Muscle of back (tissue), 11 donors: Measurements from ENCODE around the gene HS3ST5. TPM values are rescaled to one million over a fixed set of nuclear protein-coding genes. Genes with fewer than 3 reads are reported as not detected.
"Not testable (repeated sequence)": the region's sequence is repeated elsewhere in the genome, so short reads cannot be mapped to it uniquely, and the experiment has no call there.

Experiments
- DNase-seq, 3 donors: peaks; one replicate each; pipeline versions ENCODE4 v3.0.0 to v3.0.0-alpha.2; 2013
- polyA plus RNA-seq, 10 donors: library from polyadenylated mRNA; unstranded; fragments of 120-200 nt; gene quantifications; one replicate each; pipeline ENCODE4 v1.2.1, GENCODE V29; 2013; ENCODE audit not compliant: insufficient read length in 10 of 10

HS3ST5 gene
- polyA plus RNA-seq, 10 donors: 0.29 to 1.7 (median 1.2) TPM

- no peak for DNase-seq
Observed at GRCh38 chr6:114155763-114156162, 187.1 kb downstream of the HS3ST5 start.

DNA sequence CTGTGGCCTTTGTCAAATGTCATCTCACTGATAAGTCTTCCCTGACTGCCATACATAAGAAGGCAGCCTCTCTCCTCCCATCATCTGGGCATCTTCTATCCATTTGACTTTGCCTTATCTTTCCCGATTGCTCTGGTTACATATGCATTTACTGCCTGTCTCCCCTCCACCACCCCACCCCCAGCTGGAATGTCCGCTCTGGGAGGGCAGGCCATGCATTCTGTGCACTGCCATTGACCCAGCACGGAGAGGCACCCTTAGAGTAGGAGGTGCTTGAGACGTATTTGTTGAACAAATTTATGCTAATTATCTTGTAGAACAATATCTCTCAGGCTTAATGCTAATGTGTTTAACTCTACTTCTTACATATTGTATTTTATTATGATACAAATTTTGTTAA is 188.0 kb downstream of the HS3ST5 start:
- no peak for DNase-seq

GRCh38 chr6:114153448-114153847 is 189.4 kb downstream of the HS3ST5 start:
- DNase-seq: no peak

DNA sequence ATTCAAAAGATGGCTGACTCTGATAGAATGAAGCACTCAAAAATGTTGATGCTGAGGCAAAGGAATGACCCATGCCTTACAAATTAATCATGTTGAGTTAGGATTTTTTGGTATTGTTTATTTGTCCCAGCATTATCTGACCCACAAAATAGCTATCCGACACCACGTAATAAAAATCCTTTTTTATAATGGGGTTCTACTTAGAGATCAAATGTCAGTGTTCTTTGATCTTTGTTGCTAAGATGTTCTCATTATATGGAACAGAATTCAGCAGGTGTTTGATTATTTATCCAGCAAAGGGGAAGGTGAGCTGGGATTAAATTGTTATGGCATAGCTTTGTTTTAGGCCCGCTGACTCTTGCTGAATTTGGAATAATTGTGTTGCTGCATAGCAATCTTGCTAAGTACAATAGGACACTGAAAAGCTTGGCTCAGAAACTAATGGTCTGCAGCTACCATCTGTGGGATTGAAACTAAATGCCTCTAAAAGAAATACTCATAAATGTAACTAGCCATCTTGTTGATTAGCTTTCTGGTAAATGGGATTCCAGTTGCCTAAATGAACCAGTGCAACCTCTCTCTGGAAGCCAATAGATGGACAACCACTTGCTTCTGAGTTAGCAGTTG is 191.6 kb downstream of the HS3ST5 start:
- no peak for DNase-seq

- DNase-seq: not testable (repeated sequence)
Observed at GRCh38 chr6:114149182-114149581, 193.6 kb downstream of the HS3ST5 start.

DNA sequence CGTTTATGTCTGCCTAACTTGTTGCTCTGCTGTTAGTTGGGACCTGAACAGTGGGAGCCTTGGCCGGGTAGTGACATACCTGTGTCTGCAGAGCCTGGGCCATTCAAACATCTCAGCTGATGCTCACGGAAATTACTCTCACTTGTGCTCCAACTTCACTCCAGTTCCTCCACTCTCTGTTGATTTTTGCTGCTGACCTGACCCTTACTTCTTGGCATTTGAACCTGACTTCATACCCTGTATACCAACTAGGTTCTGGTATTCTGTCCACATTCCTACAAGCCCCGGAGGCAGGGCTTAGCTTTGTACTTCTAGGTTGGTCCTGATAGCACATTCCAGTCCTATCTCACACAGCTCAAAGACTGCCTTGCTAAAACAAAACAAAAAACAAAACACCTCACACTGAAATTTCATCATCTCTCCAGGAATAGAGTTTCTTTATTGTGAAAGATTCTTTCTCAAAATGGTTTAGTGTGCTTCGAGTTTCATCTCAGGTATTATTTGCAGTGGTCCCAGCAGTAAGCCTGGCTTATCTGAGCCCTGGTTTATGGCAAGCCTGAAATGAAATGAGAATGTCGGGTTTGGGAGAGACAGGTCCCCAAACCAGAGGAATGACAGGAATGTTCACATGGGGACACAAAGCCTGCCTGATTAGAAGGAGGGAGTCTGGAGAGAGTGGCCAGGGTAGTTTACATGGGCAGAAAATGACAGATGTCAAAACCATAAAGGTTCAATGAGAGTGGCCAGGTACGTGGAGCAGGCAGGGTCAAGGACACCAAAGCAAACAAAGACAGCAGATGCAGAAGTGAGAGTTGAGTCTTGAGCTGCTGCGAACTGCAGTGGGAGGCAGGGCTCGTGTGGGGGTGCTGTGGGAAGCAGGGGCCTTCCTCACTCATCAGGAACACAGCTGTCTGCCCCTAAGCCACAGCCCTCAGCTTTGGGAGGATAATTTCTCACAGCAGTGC is 197.7 kb downstream of the HS3ST5 start:
- no peak for DNase-seq

DNA sequence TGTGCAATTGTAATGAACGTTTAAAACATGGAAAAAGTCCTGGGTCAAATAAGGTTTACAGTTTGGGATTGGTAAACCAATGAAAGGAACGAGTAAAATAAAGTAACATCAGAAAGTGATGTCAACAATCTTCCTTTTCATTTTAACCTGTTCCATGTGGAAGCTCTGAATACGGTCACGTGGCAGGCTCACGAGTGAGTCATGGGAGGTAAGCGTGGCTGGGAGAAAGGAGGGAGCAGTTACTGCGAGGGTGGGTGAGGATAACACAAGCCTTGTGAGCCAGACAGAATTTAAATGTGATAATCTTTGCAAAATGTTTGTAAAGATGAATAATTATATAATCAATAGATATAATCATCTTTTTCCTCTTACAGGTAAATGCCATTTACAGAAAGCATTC is 200.6 kb downstream of the HS3ST5 start:
- no peak for DNase-seq

GRCh38 chr6:114140416-114140815 is 202.4 kb downstream of the HS3ST5 start:
- DNase-seq: no peak

DNA sequence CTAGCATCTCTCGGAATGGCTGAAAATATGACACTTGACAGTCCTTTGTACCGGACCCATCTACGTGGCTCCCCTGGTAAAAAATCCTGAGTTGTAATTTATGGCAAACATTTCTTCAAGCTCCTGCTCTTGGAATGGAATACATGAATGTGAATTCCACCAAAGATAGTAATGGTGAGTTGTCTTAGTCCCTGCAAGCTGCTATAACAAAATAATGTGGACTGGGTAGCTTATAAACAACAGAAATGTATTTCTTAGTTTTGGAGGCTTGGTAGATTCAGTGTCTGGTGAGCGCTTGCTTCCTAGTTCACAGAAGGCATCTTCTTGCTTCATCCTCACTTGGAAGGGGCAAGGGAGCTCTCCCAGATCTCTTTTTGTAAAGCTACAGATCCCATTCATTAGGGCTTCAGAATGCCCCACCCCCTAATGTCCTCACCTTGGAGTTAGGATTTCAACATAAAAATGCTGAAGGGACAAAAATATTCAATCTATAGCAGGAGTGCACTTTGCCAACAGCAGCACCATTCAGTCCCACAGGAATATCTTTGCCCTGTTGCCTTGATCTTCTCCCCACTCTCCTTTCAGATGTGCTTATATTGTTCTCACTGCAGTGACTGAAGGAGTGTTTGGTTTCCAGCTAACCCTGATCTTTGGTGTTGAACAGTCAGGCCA is 204.1 kb downstream of the HS3ST5 start:
- no peak for DNase-seq

DNA sequence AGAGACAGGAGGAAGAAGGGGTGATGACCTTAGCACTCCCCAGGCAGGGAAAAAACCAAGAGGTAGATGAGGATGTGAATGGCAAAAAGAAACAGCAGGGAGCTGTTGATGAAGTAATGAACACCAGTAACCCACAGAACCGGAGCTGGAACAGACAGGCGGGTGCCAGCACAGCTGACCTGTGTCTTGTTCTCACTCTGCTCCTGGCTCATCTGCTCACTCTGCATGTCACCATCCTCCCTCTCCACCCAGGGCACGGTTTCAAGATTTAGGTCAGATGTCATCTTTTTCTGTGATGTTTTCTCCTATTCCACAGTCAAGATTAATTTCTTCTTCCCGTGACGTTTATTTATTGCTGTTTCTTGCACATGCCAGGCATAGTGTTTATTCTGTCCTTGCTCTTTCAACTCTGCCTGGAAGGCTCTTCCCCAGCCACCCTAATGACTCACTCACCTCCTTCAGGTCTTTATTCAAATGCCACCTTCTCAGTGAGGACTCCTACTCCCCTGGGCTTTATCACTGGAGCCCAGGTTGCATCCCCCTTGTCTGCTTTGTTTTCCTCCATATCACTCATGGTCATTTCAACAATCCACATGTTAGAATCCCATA is 207.4 kb downstream of the HS3ST5 start:
- no peak for DNase-seq

DNA sequence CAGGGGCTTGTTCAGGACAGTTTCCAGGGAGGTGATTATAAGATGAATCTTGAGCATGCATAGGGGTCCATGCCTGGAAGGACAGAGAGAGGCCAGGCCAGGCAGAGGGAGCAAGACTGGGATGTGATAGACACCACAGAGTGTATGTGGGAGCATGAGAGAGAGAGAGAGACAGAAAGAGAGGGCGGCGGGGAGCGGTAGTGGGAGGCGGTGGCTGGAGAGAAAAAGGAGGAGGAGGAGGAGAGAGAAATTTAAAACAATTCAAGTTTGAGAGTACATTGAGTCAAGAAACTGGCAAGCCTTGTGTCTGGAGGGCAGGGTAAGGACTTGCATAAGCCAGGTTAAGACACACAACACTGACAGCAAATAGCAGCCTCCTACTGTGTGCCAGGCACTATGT is 209.0 kb downstream of the HS3ST5 start:
- no peak for DNase-seq

GRCh38 chr6:114131945-114132344 is 210.9 kb downstream of the HS3ST5 start:
- DNase-seq: no peak

DNA sequence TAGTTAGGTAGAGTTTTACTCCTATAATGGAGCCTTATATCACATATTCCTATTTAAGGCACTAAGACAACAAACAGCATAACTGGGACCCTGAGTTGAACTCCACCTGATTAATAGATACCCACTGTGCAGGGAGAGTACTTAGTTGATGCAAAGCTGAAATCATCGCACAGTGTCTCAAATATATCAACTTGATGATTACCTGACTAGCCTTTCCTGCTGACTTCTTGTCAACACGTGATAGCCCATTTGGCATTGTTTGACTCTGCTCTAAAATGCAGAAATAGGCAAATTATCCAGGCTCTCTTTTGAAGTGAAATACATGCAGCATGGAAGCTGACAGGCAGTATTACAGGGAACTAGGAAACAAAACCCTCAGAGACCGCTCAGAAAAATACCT is 217.2 kb downstream of the HS3ST5 start:
- no peak for DNase-seq

DNA sequence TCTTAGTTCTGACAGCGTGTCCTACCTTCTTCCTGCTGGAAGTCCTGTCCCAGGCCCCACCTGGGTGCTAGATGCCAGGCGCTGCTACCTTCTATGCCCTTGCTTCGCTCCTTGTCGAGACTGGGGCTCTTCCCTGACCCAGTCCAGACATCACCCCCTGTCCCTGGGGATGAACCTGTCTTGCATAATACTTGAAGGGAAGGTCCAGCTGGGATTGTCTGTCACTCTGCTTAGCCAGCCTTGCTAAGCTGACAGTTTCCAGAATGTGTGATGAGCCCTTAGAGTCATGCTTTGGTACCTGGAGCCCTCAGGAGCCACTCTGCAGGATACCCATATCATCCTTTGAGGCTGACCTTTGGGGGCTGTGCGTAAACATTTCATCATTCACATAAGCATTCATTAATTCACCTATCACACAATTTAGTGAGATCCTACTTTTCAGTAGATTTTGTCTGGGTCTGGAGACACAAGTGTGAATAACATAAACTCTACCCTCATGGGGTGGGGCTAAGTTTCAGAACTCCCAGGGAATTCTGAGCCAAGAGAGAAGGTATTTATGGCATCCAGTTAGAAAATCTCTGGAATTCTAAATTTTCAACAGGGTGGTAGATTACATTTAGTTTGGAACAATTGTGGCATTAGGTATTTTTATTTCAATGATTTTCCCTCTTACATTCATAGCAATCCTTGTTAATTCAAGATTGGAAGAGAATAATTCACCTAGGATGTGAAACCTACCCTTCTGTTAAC is 220.7 kb downstream of the HS3ST5 start:
- DNase-seq: no peak

DNA sequence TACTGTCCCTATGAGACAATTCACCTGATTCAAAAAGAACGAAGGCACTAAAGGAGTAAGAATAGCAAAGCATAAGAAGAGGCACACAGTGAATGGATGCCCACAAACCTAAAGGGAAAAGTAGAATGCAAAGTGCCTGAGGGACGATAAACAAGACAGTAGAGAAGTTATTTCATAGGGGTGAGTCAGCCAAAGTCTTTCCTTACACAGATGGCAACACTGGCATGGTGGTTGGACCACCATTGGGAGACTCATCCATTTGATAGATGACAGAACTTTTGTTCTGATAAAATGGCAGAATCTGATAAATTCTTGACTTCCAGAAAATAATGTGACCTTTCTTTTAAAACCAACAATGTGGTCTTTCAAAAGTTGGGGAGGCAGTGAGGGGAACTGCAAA is 223.8 kb downstream of the HS3ST5 start:
- no peak for DNase-seq

- no peak for DNase-seq
Observed at GRCh38 chr6:114115652-114116051, 227.2 kb downstream of the HS3ST5 start.

DNA sequence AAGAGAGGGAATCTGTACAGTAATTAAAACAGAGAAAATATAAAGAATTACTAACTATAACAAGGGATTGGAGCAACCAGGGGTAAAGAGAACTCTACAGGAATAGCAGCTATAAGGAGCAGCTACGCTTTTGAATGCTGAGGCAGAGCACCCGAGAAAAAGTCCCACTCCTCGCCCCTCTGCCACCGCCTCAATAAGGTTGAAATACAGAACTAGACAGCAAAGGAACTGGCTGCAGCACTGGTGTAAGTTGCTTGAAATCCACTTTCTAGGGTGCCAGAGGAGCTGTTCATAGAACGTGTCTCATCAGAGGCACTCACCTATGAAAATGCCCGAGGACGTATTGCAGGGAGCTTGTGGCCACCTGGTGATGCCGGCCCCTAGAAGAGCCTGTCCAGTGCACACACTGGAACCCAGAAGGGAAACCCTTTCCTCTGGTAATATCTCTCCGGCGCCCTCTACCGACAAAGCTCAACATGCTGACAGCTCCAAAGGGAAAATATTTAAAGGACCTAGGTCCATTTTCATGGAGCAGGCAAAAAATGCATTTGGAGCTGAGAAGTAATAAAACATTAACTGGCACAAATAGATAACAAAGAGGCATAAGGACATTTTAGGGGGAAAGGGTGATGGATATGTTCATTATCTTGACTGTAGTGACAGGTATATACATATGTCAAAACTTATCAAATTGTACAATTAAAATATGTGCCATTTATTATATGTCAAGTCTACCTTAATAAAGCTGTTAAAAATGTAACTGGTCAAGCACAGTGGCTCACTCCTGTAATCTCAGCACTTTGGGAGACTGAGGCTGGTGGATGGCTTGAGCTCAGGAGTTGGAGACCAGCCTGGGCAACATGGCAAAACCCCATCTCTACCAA is 234.5 kb downstream of the HS3ST5 start:
- DNase-seq: peak; percentile 38 to 50 (median 47)

DNA sequence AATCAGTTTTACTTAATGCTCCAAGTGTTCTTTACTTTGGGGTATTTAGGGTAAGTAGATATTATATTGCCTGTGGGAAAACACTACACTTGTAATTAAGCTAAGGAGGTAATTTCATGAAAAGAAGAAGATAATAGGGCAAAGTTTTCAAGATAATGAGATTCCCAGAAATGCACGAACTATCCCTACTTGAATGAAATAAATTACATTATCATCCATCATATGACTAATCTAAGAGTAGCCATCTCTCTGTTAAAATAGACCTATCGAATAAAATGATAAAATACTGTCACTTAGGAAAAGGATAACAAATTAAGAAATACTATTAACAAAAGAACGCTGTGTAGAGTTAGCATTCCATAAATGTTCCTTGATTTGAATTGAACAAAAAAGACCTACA is 236.8 kb downstream of the HS3ST5 start:
- no peak for DNase-seq

- peak in 1 of 3 donors; percentile 7 for DNase-seq
Observed at GRCh38 chr6:114101255-114101654, 241.6 kb downstream of the HS3ST5 start.
